HG03342 (cell line): Measurements from ENCODE around the gene CDV3.
"Not testable (repeated sequence)": the region's sequence is repeated elsewhere in the genome, so short reads cannot be mapped to it uniquely, and the experiment has no call there.

Experiments used
- ATAC-seq: cut with Tn5 transposase; IDR thresholded peaks from one replicate; pipeline ENCODE4 v1.9.1; 2021; ENCODE audit warnings: mild to moderate bottlenecking, moderate library complexity; ENCODE audit not compliant: unreplicated experiment

CDV3 gene, protein sequence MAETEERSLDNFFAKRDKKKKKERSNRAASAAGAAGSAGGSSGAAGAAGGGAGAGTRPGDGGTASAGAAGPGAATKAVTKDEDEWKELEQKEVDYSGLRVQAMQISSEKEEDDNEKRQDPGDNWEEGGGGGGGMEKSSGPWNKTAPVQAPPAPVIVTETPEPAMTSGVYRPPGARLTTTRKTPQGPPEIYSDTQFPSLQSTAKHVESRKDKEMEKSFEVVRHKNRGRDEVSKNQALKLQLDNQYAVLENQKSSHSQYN

DNA sequence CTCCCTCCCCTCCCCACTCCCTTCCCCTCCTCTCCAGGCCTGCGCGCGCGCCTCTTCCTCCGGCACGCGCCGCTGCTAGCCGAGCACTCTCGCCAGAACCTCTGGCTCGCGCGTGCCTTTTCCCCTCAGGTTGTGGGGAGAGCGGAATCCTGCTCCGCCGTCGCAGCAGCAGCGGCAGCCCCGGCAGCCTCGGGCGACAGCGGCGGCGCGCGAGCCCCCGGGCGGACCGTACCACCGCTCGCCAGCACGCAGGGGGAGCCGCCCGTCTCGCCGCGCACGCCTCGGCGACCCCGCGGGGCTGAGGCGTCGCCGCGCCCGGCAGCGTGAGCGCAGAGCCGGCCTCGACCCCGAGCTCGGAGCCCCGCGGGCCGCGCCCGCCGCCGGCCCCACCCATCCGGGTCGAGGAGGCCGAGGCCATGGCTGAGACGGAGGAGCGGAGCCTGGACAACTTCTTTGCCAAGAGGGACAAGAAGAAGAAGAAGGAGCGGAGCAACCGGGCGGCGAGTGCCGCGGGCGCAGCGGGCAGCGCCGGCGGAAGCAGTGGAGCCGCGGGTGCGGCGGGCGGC is at the start of gene CDV3:
TSS of gene CDV3 (plus strand) at position 58 of the 566 bp plus-strand sequence. CDS start at position 417, 359 bp downstream.
- ATAC-seq, result peak; percentile 27

DNA sequence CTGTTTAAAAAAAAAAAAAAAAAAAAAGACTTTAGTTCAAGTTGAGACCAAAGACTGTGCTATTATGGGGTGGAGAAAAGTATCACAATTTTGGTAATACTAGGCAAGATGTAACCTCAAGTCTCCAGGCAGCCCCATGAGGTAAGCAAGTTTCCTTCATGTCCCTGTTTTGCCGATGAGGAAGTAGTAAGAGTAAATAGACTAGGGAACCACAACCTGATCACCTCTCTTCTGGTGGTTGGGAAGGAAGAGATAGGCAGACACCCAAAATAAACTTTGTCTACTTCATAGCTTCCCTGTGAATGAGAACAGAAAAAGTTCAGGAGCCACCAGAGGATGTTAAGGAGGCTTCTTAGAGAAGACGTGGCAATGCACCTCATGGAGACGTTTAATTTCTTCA is 49.7 kb upstream of the CDV3 start:
- not testable (repeated sequence) for ATAC-seq

DNA sequence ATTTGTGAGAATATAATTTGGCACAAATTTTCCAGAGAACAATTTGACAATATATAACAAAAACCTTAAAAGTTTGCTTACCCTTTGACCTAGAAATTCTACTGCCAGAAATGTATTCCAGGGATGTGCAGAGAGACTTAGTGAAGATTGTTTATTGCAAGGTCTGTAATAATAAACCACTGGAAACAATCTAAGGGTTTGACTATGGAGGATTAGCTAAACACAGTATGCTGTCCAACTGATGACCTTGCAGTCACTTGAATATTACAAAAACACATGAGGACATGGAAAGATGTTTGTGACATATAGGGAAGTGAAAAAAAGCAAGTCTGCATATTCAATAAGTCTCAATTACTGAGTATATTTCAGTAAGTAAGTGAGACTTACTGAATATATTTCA is 48.1 kb upstream of the CDV3 start:
- no peak for ATAC-seq

DNA sequence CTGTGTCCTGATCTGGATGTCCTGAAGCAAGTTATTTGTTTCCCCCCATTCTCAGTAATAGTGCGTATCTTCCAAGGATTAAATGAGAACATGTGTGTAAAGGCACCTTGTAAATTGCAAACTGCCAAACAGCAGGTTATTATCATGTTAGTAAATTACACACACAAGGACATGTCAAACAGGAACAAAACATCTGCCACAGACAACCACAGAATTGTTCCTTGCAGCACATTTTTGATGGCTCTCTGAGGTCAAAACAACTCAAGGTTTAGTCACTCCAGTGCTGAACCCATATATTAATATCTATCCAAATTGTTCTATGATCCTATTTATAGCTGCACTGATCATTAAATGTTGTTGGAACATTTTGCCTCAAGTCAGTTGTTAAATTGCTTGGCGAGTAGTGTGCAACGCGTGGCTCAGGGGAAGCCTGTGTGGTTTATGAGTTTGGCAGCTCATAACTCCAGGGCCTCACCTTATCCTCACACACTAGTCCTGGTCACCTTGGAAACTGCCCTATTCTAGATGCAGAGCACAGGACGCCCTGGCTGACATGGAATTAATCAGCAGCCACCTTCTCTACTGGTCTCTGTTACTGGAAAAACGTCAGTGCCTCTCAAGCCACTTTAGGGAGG is 46.3 kb upstream of the CDV3 start:
- no peak for ATAC-seq

DNA sequence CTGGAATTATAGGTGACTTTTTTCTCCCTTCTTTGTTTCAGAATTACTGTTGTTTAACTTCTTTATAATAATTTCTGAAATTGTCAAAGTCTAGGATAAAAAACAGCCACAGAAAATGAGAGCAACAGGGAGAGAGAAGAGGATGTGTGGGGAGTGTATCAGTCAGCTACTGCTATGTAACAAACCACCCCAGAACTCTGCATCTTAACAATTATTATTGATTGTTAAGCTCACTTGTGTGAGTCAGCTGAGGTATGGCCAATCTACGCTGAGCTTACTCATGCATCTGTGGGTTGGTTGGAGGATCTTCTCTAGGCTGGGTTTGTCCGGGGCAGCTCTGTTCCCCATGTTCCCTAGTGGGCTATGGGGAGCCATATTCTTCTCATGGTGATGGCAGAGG is 43.7 kb upstream of the CDV3 start:
- ATAC-seq, result no peak

DNA sequence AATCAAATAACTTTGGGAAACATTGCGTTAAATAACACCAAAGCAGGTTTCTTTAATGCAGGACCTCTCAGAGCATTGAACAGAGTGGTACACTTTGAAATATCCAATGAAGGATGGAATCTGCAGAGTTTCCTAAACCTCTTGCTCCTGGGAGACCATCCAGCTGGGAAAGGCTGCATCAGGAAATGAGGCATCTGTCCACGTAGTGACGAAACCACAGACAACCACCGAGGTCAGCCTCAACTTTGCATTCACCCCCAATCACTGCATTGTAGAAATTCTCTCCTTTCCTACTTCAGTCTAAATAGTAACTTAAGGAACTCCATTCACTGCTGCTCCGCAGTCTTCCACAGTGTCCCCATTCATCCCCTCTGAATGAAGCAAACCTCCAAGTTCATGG is 41.5 kb upstream of the CDV3 start:
- no peak for ATAC-seq

DNA sequence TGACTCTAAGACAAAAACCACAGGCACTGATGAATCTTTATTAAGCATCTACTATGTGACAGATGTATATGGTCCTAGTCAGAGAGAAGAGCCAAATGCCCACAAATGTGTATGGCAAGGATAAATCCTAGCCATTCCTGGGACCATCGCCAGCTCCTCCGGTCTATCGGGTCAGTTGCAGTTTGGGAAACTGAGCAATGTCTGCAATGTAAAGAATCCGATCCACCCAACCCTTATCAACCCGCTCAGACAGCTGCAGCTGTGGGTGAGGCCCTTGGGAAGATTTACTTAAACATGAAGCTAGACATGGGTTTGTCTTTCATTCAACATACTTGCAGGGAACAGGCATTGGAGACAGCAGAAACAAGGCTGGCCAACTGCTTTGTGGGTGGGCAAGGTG is 40.5 kb upstream of the CDV3 start:
- ATAC-seq, result no peak

DNA sequence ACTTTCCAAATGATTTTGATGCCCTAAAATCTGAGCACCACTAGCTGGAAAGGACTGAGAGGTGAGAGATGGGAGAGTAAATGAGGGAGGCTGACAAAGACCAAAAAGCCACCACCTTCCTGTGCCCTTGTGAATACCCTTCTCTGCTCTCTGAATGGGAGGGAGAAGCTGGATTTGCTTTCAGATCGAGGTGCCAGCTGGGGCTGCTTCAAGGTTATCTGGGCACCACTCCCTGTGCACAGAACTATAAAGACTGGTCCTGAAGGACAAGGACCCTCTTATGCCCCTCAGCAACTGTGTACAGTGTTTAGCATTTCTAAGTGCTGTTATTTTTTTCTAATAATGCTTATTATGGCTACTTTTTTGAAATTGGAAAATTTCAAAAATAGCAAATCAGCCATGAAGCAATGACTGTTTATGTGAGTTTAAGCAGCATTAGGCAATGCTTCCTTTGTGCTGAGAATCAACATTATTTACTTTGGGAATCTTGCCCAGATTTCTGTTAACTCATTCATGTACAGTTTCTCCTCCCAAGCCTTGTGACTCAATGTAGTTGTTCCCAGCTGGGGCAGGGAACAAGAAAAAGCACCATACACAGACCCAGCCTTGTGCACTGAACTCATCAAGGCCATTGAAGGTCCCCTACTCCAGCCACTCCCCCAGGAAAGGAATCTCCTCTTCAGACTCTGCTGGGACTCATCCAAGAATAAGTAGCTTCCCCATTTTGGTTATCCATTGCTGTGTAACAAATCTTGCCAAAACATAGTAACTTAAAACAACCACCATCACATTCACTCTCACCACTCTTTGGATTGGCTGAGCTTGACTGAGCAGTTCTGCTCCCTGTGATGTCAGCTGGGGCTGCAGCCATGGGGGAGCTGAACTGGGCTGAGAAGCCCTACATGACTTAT is 37.3 kb upstream of the CDV3 start:
- no peak for ATAC-seq

DNA sequence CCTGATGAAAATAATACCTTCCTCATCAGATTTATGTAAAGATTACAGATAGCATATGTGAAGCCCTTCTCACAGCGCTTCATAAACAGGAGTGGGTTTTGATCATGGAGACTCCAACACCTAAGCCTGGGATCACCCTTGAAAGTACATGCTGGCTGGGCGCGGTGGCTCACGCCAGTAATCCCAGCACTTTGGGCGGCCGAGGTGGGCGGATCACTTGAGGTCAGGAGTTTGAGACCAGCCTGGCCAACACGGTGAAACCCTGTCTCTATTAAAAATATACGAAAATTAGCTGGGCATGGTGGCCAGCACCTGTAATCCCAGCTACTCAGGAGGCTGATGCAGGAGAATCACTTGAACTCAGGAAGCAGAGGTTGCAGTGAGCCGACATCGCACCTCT is 36.4 kb upstream of the CDV3 start:
- ATAC-seq, result not testable (repeated sequence)

DNA sequence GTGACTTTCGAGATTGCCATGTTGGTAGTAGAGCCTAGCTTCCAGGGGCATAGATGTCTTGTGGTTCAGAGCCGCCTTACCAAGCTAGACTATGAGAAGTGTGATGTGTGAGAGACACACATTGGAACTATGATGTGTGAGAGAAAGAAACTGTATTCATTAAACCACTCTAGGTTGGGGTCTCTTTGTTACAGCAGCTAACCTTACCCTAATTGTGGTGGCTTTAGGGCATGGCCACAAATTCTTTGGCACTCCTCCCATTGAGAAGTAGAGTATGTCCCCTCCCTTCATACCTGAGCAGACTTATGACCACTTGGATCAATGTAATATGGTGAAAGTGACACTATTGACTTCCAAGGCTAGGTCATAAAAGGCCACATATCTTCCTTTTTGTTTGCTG is 35.3 kb upstream of the CDV3 start:
- ATAC-seq, result no peak

DNA sequence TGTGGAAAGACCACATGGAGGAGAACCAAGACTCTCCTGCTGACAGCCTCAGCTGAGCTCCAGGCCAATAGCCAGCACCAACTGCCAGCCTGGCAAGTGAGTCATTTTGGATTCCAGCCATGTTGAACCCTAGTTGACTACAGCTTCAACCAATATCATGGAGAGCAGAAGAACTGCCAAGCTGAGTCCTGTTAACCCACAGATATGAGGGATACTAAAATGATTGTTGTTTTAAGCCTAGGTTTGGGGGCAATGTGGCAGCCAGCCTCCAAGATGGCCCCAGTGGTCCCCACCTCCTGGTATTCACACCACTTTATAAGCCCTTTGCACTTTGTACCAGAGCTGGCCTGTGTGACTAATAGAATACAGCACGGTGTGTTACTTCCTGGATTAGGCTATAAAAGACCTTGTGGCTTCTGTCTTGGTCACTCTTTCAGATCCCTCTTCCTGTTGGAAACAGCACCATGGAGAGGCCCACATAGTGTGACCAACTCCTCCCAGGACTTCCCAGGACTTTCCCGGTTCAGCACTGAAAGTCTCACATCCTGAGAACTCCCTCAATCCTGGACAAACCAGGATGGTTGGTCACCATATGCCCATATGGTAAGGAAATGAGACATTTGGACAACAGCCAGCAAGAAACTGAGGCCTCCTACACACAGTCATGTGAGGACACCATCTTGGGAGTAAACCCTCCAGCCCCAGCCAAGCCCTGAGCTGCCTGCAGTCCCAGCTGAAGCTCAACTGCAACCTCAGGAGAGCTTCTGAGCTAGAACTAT is 32.4 kb upstream of the CDV3 start:
- ATAC-seq, result peak; percentile 70

DNA sequence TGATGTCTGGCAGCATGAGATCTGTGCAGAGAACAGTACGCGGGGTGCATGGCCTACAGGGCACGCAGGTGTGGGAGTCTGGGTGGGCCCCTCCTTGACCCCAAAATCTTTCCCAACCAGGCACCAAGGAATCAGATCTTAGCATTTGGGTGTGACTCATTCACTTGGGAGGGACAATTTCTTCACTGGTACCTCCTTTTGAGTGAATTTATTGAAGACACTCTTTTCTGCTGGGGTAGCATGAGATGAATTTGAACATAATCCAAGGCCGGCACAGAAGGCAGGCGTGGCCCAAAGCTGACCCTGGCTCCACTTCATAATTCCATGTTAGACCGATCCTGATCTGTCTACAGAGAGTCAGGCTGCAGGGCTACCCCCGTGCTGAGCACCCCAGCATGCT is 30.6 kb upstream of the CDV3 start:
- ATAC-seq, result no peak

DNA sequence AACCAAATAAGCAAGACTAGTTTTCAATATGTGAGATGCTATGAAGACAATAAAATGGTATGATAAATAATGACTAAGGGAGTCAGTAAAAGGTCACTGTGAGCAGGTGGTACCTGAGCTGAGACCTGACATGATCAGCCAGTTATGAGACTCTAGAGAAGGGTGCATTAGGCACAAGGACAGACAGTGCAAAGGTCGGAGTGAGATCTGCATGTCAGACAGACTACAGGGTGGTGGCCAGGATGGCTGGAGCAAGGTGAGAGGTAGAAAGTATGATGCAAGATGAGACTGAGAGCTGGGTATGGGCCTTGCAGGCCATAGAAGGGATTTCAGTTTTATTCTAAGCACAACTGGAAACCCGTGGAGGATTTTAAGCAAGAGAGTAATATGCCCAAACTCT is 28.5 kb upstream of the CDV3 start:
- ATAC-seq, result not testable (repeated sequence)

DNA sequence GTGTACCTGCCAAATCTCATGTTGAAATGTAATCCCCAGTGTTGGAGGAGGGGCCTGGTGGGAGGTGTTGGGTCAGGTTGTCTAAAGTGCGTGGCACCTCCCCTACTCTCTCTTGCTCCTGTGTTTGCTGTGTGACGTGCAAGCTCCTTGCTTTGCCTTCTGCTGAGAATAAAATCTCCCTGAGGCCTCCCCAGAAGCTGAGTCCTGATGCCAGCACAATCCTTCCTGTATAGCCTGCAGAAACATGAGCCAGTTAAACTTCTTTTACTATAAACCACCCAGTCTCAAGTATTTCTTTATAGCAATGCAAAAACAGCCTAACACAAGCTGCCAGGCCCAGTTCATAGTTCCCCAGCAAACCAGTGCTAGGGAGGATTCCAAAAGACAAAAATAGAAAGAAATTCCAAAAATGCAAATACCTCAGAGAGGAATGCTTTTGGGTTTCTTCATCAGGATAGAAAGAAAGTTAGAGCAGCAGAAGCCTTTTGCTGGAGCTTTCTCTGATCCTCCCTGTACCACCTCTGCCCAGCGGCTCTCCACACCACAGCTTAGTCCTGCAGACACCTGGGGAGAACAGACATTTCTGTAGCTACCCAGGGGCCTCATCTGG is 25.9 kb upstream of the CDV3 start:
- no peak for ATAC-seq

DNA sequence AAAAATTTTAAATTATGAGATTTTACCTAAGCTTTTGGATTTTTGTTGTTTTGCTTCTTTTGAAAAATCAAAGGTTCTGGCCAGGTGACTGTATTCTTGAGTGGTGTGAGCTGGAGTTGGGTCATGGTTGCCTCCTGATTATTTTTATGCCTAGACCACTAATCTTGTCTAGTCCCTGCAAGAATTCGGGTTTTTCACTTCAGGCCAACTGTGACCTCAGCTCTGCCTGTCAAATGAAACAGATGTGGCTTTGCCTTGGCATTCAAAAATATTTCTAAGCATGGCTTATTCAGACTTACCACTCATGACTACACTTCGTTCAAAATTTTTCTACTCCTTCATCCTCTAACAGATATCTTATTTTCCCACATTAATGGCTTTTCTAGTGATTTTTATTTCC is 25.4 kb upstream of the CDV3 start:
- ATAC-seq, result no peak

DNA sequence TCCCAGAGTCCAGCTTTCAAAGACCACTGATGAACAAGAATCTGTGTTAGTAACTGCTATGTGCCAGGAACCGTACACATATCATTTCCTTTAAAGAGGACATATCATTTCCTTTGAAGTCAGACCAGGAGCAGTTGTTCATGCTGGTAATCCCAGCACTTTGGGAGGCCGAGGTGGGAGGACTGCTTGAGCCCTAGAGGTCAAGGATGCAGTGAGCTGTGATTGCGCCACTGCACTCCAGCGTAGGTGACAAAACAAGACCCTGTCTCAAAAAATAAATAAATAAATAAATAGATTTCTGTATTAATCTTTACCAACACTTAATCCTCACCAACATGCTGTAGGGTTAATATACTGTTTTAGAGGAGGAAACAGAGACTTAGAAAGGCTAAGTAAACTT is 23.9 kb upstream of the CDV3 start:
- ATAC-seq, result no peak

DNA sequence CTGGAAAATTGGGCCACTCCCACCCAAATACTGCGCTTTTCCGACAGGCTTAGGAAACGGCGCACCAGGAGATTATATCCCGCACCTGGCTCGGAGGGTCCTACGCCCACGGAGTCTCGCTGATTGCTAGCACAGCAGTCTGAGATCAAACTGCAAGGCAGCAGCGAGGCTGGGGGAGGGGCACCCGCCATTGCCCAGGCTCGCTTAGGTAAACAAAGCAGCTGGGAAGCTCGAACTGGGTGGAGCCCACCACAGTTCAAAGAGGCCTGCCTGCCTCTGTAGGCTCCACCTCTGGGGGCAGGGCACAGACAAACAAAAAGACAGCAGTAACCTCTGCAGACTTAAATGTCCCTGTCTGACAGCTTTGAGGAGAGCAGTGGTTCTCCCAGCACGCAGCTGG is 21.9 kb upstream of the CDV3 start:
- not testable (repeated sequence) for ATAC-seq

DNA sequence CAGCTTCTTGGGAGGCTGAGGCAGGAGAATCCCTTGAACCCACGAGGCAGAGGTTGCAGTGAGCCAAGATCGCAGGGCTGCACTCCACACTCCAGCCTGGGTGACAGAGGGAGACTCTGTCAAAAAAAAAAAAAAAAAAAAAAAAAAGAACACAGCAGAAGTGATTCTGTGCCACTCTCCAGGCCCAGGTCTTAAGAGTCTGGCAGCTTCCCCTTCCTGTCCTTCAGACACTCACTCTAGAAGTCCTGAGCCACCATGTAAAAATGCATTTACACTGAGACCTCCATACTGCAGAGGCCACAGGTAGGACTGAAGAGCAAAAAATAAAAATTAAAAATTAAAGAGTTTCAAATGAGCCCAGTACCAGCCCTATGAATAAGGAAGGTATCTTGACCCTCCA is 11.8 kb upstream of the CDV3 start:
- ATAC-seq, result no peak

DNA sequence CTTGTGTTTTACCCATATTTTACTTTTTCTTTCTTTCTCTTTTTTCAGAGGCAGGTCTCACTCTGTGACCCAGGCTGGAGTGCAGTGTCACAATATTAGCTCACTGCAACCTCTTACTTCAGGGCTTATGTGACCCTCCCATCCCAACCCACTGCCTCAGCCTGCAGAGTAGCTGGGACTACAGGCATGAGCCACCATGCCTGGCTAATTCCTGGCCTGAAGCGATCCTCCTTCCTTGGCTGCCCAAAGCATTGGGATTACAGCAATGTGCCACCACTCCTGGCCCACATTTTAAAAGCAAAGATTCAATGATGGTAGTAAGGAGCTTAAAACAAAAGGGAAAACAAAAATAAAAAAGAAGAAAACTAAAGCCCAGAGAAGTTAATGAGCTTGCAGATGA is 11.1 kb upstream of the CDV3 start:
- ATAC-seq, result no peak

DNA sequence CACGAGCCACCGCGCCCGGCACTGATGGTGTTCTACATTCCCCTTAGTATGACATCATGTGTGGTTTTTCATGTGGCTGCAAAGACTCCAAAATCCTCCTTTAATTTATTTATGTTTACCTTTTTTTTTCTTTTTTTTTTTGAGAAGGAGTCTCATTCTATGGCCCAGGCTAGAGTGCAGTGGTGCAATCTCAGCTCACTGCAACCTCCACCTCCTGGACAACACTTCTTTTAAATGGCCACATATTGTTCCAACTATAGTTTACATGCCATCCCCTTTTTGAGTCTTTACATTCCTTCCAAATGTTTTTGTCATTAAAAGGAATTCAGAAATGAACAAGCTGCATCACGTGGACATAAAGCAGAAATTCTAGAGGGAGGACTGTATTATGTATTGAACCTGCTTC is 10.3 kb upstream of the CDV3 start:
- ATAC-seq, result no peak
